Stomach (tissue), 4 donors: ENCODE data around the gene EIF2B4.

Experiments
- EP300 ChIP-seq: sonication (generic); formaldehyde crosslinking; IDR thresholded peaks from one replicate; pipeline ENCODE4 v1.6.1; 2017; ENCODE audit warnings: antibody characterized with exemption
- POLR2A ChIP-seq, 4 donors: fragments of 450-650 bp; IDR thresholded peaks; one replicate each; pipeline ENCODE4 v1.6.1; 2016; ENCODE audit warnings: antibody characterized with exemption in 4 of 4, control low read depth in 2 of 4, mild to moderate bottlenecking in 1 of 4, moderate library complexity in 1 of 4
- POLR2AphosphoS5 ChIP-seq, 3 donors: sonication (generic); formaldehyde crosslinking; IDR thresholded peaks; one replicate each; pipeline ENCODE4 v1.6.1; 2016; ENCODE audit warnings: antibody characterized with exemption in 3 of 3
- TF ChIP-seq, protein P1 (sequence below), 7 experiments: fragments of 450-650 bp in 4 of 7; fragments of 200-600 bp in 3 of 7; sonication (generic) in 3 of 7; IDR thresholded peaks; one replicate each; pipeline ENCODE4 v1.5.1; 2016 to 2019; ENCODE audit warnings: antibody characterized with exemption in 7 of 7, control low read depth in 2 of 7, mild to moderate bottlenecking in 1 of 7

DNA sequence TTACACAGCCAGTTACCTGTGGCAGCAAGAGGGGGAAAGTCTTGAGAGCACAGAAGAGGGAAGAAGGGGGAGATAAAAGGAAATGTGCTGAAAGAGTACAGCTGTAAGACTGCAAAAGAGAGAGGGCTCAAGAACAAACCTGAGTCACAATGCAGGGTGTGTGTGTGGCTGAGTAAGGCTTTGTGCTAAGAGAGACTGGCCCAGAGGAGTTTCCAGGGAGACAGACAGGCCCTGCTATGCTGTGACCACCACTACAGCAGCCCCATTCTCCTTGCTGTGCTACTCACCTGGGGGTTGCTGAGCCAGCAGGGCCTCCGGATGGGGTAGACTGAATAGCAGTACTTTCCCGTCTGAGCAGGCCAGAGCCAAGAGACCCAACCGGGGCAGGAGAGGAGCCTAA lies 34.8 kb downstream of the EIF2B4 start:
- TF ChIP-seq, protein P1, sequence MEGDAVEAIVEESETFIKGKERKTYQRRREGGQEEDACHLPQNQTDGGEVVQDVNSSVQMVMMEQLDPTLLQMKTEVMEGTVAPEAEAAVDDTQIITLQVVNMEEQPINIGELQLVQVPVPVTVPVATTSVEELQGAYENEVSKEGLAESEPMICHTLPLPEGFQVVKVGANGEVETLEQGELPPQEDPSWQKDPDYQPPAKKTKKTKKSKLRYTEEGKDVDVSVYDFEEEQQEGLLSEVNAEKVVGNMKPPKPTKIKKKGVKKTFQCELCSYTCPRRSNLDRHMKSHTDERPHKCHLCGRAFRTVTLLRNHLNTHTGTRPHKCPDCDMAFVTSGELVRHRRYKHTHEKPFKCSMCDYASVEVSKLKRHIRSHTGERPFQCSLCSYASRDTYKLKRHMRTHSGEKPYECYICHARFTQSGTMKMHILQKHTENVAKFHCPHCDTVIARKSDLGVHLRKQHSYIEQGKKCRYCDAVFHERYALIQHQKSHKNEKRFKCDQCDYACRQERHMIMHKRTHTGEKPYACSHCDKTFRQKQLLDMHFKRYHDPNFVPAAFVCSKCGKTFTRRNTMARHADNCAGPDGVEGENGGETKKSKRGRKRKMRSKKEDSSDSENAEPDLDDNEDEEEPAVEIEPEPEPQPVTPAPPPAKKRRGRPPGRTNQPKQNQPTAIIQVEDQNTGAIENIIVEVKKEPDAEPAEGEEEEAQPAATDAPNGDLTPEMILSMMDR (IDR thresholded peaks at IDR 0.05): no peak
- TF ChIP-seq POLR2A (IDR thresholded peaks at IDR 0.05) (no peak), POLR2AphosphoS5 (IDR thresholded peaks at IDR 0.05) (no peak), EP300 (no peak)
